Measurements from ENCODE around the gene GSK3A. TPM values are rescaled to one million over a fixed set of nuclear protein-coding genes. Genes with fewer than 3 reads are reported as not detected.

Gene GSK3A
- total RNA-seq, 1 experiment from 2014 or later: 50.8 TPM

DNA sequence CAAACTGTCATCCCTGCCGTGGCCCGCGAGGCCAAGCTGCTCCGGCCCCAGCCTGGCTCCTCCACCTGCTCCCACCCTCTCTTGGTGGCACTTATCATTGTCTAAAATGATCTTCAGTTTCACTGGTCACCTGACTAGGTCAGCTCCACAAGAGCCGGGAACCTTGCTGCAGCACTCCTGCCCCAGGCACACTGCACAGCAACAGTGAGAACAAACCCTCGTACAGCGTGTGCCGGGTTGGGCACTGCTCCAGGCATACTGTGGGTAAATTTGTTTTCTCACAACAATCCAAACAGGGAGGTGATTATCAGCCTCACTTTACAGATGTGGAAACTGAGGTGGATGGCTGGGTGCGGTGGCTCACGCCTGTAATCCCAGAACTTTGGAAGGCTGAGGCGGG is 33.8 kb downstream of the GSK3A start:
- Mint-ChIP-seq H3K27ac (no peak overlapping the region), H3K36me3 (peaks cover 60% of the 10 kb centered on the region)
- TF ChIP-seq, protein P1, sequence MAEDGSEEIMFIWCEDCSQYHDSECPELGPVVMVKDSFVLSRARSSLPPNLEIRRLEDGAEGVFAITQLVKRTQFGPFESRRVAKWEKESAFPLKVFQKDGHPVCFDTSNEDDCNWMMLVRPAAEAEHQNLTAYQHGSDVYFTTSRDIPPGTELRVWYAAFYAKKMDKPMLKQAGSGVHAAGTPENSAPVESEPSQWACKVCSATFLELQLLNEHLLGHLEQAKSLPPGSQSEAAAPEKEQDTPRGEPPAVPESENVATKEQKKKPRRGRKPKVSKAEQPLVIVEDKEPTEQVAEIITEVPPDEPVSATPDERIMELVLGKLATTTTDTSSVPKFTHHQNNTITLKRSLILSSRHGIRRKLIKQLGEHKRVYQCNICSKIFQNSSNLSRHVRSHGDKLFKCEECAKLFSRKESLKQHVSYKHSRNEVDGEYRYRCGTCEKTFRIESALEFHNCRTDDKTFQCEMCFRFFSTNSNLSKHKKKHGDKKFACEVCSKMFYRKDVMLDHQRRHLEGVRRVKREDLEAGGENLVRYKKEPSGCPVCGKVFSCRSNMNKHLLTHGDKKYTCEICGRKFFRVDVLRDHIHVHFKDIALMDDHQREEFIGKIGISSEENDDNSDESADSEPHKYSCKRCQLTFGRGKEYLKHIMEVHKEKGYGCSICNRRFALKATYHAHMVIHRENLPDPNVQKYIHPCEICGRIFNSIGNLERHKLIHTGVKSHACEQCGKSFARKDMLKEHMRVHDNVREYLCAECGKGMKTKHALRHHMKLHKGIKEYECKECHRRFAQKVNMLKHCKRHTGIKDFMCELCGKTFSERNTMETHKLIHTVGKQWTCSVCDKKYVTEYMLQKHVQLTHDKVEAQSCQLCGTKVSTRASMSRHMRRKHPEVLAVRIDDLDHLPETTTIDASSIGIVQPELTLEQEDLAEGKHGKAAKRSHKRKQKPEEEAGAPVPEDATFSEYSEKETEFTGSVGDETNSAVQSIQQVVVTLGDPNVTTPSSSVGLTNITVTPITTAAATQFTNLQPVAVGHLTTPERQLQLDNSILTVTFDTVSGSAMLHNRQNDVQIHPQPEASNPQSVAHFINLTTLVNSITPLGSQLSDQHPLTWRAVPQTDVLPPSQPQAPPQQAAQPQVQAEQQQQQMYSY (CRISPR knock-in tag; IDR thresholded peaks at IDR 0.05): no peak
- TF ChIP-seq NFE2L1 (CRISPR knock-in tag; IDR thresholded peaks at IDR 0.05) (no peak), SOX15 (CRISPR knock-in tag; IDR thresholded peaks at IDR 0.05) (no peak), TEAD4 (CRISPR knock-in tag; IDR thresholded peaks at IDR 0.05) (no peak), RELA (CRISPR knock-in tag; IDR thresholded peaks at IDR 0.05; ENCODE audit: borderline replicate concordance) (no peak), NR1H2 (CRISPR knock-in tag; IDR thresholded peaks at IDR 0.05) (no peak), ZNF263 (CRISPR knock-in tag; IDR thresholded peaks at IDR 0.05; ENCODE audit: low read depth) (no peak), HMGA2 (CRISPR knock-in tag; IDR thresholded peaks at IDR 0.05) (no peak), ZNF121 (CRISPR knock-in tag; IDR thresholded peaks at IDR 0.05) (no peak), ZNF416 (CRISPR knock-in tag; IDR thresholded peaks at IDR 0.05) (no peak), KAT7 (CRISPR knock-in tag; IDR thresholded peaks at IDR 0.05; ENCODE audit: borderline replicate concordance) (no peak)
- TF ChIP-seq, protein P2, sequence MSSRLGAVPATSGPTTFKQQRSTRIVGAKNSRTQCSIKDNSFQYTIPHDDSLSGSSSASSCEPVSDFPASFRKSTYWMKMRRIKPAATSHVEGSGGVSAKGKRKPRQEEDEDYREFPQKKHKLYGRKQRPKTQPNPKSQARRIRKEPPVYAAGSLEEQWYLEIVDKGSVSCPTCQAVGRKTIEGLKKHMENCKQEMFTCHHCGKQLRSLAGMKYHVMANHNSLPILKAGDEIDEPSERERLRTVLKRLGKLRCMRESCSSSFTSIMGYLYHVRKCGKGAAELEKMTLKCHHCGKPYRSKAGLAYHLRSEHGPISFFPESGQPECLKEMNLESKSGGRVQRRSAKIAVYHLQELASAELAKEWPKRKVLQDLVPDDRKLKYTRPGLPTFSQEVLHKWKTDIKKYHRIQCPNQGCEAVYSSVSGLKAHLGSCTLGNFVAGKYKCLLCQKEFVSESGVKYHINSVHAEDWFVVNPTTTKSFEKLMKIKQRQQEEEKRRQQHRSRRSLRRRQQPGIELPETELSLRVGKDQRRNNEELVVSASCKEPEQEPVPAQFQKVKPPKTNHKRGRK (CRISPR knock-in tag; IDR thresholded peaks at IDR 0.05; ENCODE audit: borderline replicate concordance): no peak
- TF ChIP-seq, protein P3, sequence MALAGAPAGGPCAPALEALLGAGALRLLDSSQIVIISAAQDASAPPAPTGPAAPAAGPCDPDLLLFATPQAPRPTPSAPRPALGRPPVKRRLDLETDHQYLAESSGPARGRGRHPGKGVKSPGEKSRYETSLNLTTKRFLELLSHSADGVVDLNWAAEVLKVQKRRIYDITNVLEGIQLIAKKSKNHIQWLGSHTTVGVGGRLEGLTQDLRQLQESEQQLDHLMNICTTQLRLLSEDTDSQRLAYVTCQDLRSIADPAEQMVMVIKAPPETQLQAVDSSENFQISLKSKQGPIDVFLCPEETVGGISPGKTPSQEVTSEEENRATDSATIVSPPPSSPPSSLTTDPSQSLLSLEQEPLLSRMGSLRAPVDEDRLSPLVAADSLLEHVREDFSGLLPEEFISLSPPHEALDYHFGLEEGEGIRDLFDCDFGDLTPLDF (CRISPR knock-in tag; IDR thresholded peaks at IDR 0.05): no peak
- TF ChIP-seq, protein P4, sequence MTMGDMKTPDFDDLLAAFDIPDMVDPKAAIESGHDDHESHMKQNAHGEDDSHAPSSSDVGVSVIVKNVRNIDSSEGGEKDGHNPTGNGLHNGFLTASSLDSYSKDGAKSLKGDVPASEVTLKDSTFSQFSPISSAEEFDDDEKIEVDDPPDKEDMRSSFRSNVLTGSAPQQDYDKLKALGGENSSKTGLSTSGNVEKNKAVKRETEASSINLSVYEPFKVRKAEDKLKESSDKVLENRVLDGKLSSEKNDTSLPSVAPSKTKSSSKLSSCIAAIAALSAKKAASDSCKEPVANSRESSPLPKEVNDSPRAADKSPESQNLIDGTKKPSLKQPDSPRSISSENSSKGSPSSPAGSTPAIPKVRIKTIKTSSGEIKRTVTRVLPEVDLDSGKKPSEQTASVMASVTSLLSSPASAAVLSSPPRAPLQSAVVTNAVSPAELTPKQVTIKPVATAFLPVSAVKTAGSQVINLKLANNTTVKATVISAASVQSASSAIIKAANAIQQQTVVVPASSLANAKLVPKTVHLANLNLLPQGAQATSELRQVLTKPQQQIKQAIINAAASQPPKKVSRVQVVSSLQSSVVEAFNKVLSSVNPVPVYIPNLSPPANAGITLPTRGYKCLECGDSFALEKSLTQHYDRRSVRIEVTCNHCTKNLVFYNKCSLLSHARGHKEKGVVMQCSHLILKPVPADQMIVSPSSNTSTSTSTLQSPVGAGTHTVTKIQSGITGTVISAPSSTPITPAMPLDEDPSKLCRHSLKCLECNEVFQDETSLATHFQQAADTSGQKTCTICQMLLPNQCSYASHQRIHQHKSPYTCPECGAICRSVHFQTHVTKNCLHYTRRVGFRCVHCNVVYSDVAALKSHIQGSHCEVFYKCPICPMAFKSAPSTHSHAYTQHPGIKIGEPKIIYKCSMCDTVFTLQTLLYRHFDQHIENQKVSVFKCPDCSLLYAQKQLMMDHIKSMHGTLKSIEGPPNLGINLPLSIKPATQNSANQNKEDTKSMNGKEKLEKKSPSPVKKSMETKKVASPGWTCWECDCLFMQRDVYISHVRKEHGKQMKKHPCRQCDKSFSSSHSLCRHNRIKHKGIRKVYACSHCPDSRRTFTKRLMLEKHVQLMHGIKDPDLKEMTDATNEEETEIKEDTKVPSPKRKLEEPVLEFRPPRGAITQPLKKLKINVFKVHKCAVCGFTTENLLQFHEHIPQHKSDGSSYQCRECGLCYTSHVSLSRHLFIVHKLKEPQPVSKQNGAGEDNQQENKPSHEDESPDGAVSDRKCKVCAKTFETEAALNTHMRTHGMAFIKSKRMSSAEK (CRISPR knock-in tag; IDR thresholded peaks at IDR 0.05; ENCODE audit: borderline replicate concordance): no peak
- TF ChIP-seq, protein P5, sequence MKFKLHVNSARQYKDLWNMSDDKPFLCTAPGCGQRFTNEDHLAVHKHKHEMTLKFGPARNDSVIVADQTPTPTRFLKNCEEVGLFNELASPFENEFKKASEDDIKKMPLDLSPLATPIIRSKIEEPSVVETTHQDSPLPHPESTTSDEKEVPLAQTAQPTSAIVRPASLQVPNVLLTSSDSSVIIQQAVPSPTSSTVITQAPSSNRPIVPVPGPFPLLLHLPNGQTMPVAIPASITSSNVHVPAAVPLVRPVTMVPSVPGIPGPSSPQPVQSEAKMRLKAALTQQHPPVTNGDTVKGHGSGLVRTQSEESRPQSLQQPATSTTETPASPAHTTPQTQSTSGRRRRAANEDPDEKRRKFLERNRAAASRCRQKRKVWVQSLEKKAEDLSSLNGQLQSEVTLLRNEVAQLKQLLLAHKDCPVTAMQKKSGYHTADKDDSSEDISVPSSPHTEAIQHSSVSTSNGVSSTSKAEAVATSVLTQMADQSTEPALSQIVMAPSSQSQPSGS (CRISPR knock-in tag; IDR thresholded peaks at IDR 0.05; ENCODE audit: borderline replicate concordance, low read depth): no peak
- TF ChIP-seq, protein P6, sequence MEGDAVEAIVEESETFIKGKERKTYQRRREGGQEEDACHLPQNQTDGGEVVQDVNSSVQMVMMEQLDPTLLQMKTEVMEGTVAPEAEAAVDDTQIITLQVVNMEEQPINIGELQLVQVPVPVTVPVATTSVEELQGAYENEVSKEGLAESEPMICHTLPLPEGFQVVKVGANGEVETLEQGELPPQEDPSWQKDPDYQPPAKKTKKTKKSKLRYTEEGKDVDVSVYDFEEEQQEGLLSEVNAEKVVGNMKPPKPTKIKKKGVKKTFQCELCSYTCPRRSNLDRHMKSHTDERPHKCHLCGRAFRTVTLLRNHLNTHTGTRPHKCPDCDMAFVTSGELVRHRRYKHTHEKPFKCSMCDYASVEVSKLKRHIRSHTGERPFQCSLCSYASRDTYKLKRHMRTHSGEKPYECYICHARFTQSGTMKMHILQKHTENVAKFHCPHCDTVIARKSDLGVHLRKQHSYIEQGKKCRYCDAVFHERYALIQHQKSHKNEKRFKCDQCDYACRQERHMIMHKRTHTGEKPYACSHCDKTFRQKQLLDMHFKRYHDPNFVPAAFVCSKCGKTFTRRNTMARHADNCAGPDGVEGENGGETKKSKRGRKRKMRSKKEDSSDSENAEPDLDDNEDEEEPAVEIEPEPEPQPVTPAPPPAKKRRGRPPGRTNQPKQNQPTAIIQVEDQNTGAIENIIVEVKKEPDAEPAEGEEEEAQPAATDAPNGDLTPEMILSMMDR (IDR thresholded peaks at IDR 0.05): no peak
- TF ChIP-seq, protein P7, sequence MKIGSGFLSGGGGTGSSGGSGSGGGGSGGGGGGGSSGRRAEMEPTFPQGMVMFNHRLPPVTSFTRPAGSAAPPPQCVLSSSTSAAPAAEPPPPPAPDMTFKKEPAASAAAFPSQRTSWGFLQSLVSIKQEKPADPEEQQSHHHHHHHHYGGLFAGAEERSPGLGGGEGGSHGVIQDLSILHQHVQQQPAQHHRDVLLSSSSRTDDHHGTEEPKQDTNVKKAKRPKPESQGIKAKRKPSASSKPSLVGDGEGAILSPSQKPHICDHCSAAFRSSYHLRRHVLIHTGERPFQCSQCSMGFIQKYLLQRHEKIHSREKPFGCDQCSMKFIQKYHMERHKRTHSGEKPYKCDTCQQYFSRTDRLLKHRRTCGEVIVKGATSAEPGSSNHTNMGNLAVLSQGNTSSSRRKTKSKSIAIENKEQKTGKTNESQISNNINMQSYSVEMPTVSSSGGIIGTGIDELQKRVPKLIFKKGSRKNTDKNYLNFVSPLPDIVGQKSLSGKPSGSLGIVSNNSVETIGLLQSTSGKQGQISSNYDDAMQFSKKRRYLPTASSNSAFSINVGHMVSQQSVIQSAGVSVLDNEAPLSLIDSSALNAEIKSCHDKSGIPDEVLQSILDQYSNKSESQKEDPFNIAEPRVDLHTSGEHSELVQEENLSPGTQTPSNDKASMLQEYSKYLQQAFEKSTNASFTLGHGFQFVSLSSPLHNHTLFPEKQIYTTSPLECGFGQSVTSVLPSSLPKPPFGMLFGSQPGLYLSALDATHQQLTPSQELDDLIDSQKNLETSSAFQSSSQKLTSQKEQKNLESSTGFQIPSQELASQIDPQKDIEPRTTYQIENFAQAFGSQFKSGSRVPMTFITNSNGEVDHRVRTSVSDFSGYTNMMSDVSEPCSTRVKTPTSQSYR (CRISPR knock-in tag; IDR thresholded peaks at IDR 0.05): no peak
- TF ChIP-seq, protein P8, sequence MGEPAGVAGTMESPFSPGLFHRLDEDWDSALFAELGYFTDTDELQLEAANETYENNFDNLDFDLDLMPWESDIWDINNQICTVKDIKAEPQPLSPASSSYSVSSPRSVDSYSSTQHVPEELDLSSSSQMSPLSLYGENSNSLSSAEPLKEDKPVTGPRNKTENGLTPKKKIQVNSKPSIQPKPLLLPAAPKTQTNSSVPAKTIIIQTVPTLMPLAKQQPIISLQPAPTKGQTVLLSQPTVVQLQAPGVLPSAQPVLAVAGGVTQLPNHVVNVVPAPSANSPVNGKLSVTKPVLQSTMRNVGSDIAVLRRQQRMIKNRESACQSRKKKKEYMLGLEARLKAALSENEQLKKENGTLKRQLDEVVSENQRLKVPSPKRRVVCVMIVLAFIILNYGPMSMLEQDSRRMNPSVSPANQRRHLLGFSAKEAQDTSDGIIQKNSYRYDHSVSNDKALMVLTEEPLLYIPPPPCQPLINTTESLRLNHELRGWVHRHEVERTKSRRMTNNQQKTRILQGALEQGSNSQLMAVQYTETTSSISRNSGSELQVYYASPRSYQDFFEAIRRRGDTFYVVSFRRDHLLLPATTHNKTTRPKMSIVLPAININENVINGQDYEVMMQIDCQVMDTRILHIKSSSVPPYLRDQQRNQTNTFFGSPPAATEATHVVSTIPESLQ (CRISPR knock-in tag; IDR thresholded peaks at IDR 0.05): no peak

More for the DNA sequence above, 33.8 kb downstream of the GSK3A start:
- ATAC-seq (no peak), DNase-seq (ENCODE audit: low spot score) (no peak)
- H3K4me3 Mint-ChIP-seq: no peak overlapping the region
- H3K9me3 Mint-ChIP-seq: no peaks in the 10 kb centered on the region
- ChIA-PET CTCF (no interaction called here), POLR2A (no interaction called here)
- no peaks in the 10 kb centered on the region for H3K27me3 Mint-ChIP-seq (ENCODE audit: low read depth)
- peaks cover 16% of the 10 kb centered on the region for H3K4me1 Mint-ChIP-seq

All from WTC11 (cell line).